ENCODE data around the gene TMEM62.
A peak's percentile ranks its signal among the peaks of the same experiment; 100 is the strongest.

TMEM62 gene

DNA sequence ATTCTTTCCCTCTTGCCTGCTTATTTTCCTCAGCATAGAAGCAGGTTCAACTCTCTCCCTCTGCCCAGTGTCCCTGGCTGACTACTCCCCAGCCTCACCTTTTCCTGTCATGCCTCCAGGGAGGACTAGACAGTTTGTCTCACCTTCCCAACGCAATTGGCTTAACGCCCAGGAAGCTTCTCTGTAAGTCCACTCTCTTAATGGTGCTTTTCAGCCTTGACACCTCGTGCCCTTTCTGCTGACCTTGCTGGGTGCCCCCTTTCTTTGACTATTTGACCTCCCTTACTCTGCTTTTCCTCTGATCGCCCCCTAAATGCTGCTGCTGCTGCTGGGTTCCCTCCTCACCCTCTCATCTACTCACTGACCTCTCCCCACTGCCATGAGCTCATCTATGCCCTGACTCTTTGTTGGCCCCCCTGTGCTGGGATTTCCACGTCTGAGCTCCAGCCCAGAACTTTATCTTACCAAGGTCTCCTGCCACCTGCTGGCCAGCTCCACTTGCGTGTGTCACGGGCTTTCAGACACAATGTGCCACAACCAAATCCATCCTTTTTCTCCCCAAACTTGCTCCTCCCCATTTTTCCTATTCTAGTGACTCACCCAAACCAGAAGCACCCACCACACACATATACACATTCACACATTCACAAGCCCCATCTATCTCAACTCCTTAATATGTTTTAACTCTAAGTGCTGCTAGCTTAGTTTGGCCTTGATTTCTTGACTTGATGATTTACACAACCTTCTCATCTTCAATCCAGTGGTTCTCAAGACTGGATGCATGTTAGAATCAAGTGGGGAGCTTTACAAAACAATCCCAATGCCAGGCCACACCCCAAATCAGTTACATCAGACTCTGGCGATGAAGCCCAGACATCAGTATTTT, 70.9 kb downstream of the TMEM62 start:
- FAIRE-seq (peak; percentile 78), DNase-seq (ENCODE audit: extremely low spot score, insufficient read length, low read depth) (no peak)

DNA sequence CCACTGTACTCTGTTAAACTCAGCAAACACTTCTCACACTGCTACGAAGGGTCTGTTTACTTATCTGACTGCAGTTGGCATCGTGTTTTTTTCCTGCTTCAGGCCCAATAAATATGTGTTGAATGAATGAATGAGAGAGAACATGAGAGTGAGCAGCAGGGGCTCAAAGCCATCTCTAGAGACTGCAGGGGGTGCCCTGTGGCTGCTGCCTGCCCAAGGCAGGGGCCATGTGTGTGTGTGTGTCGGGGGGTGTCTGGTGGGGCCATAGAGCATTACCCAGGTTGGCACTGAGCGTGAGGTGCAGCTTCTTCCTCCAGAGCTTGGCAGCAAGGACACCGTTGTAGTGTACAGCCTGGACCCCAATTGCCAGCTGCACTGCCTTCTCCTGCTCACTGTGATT, 72.7 kb downstream of the TMEM62 start:
- no peak for FAIRE-seq
- DNase-seq (ENCODE audit: extremely low spot score, insufficient read length, low read depth), result no peak

DNA sequence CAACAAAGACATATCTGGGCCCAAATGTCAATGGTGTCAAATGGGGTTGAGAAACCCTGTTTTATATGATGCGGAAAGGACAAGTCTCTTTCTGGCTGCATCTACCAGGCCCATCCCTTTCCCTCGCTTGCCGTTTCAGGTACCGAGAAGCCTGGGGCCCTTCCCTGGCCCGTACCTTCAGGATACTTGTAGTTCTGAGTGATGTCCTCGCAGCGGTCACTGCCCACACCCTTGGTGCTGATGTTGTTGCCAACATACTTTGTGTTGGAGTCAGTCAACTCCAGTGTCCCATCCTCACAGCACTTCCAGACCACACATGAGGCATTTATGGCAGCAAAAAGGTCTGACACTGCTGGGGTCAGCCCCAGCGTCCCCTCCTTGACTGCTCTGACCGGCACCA, 73.6 kb downstream of the TMEM62 start:
- FAIRE-seq, result no peak

DNA sequence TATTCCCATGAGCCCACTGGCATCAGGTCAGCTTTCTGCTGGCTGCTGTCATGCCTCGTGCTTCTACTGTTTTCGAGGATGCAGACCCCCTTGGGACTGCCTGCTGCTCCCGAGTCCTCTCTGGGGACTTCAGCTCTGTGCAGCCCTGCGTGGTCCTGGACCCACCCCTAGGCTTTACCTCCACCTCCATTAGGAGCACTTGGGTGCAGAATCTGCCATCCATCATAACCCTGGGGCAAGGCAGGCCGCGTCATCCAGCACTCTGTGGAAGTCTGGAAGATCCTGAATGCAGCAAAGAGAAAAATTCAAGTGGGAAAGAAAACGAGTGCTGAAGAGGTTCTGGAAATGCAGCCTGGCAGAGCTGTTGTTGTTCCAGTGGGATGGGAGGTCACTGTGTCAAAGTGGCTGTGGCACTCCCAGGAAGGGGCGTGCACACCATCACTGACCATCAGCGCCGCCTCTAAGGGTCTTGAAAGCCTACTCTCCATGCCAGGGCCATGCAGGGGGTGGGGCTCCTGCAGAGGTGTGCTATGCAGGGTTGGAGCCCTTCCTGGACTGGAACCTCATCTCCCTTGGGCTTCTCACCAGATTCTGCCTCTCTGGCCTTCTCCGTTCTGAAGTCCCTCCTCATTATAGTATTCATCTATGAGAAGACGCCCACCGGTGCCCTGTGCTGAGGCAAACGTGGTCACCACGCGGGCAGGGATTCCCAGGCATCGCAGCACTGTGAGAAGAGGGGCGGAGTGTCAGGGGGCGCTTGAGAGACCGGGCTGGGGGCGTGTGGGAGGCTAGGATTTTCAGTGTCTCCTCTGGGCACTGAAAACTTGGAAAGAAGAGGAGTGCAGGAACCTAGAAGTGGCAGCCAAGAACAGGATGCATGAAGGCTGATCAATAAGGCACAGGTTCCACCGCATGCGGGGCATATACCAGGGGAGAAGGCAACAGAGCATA, 74.9 kb downstream of the TMEM62 start:
- DNase-seq (ENCODE audit: extremely low spot score, insufficient read length, low read depth) (no peak), FAIRE-seq (no peak)

More for the DNA sequence above, 73.6 kb downstream of the TMEM62 start:
- no peak for DNase-seq (ENCODE audit: extremely low spot score, insufficient read length, low read depth)

DNA sequence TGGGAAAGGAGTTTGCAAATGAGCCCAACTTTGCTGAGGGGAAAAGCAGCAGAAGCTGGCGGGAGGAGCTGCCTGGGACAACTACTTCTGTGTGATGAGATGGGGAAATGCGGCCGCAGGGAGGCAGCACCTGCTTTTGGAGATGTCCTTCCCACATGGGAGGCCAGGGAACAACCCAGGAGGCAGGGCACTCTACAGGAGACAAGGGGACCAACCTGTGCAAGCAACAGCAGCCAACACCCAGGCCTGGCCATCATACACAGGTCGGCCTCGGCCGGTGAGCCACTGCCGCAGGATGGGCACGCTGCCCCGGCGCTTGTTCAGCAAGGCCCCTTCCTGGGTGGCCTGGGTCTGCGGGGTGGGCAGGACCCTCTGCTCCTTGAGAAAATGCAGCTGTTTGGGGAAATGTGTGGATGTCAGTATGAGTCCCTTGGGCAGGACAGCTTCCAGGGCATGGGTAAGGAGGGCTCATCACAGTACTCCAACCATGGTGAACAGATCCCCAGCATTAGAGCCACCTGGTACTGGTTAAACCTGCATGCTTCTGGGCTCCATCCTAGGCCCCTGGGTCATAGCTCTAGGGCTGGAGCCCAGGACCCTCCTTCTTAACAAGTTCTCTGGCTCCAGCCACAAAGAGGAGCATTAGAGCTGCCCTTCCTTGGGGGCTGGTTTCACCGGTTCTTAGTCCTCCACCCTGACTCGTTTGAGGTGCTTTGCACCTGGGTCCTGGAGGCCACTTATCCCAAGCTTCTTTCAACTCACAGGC, 75.9 kb downstream of the TMEM62 start:
- FAIRE-seq, result no peak
- DNase-seq (ENCODE audit: extremely low spot score, insufficient read length, low read depth), result no peak

DNA sequence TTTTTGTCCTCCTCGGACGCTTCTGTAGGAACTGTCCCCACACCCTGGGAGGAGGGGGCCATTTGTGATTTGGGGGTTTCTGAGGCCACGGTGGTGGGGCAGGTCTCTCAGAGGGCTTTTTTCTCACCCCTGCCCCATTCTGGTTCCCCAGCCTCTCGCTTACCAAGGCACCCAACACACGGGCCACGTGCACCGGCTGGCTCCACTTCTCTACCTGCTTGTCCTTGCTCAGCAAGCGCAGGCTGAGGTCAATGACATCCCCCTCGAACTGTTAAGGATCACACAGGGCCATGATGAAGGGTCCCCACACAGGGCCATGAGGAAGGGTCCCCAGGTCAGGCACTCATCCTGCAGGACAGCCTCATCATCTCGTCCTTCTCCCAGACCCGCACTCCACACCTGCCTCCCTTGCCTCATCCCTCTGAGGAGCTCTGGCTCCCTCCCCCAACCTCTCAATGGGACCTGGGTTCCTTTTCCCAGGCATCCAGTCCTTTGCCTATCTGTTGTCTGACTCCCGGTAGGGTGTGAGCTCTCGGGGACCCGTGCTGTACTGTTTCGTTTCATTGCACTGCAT, 76.9 kb downstream of the TMEM62 start:
- DNase-seq (ENCODE audit: extremely low spot score, insufficient read length, low read depth), result no peak
- FAIRE-seq, result no peak

DNA sequence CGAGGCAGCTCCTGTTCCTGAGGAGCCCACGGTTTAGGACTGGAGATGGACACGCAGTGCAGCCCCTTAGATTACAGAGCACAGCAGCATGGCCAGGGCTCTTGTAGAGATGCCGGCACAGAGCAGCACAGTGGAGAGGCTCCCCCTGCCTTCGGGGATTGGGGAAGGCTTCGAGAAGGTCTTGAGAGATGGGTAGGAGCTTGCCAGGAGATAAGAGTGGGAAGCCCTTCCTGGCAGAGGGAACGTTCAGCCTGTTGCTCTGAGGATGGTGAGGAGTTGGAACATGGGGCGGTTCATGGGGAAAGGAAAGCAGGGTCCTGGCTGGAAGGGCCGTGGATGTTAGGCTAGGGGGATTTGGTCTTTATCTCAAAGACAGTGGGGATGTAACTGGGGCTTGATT, 77.4 kb downstream of the TMEM62 start:
- FAIRE-seq (no peak), DNase-seq (ENCODE audit: extremely low spot score, insufficient read length, low read depth) (no peak)

DNA sequence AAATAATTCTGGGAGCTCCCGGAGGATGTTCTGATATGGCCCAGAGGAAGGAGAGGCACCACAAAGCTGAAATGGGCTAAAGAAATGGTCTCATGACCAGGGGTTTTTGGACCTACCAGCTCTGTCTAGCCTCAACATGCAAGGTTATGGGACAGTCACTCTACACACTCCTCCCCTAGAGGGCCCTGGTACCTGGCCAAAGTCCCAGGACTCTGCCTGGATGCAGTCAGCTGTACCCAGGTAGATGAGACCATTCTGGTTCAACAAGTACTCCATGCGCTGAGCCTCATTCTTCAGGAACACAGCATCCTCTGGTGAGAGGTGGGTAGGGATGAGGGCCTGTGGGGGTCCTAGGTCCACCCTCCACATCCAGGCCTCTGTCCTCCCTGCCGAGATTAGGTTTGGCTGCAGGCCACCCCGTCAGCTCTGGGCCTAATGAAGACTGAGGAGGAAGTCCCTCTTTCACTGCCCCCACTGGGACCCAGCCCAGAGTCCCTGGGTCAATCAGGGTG, 77.9 kb downstream of the TMEM62 start:
- FAIRE-seq (no peak), DNase-seq (ENCODE audit: extremely low spot score, insufficient read length, low read depth) (no peak)

DNA sequence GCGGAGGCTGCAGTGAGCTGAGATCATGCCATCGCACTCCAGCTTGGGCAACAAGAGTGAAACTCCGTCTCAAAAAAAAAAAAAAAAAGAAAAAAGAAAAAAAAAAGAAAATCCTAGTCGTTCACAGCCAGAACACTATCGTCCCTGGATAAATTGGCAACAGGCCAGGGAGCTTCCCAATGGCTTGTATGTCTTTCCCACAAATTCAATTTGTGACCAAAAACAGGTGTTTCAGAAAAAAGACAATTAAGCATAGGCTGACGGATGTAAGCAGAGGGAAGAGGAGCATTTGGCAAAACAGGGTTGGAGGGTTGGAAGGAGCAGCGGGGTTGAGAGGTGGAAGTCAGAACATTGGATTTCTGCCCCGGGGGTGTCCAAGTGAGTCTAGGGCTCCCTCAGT, 78.9 kb downstream of the TMEM62 start:
- FAIRE-seq (no peak), DNase-seq (ENCODE audit: extremely low spot score, insufficient read length, low read depth) (no peak)

DNA sequence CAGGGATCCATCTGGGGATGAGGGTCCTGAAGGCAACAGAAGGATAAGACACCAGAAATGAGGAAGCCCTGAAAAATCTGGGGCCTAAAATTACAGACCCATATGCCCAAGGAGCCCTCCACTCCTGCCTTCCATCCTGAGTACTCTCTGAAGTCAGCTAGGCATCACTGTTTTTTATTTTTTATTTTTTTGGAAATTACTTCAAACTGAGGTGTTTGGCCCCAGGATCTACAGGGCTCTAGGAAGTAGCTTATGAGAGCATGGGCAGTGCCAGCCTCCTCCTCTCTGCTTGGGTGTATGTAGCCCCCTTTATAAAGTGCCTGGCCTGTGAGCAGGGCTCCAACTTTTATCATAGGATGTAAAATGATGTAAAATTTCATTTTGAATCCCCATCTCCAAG, 79.6 kb downstream of the TMEM62 start:
- FAIRE-seq (no peak), DNase-seq (ENCODE audit: extremely low spot score, insufficient read length, low read depth) (no peak)

DNA sequence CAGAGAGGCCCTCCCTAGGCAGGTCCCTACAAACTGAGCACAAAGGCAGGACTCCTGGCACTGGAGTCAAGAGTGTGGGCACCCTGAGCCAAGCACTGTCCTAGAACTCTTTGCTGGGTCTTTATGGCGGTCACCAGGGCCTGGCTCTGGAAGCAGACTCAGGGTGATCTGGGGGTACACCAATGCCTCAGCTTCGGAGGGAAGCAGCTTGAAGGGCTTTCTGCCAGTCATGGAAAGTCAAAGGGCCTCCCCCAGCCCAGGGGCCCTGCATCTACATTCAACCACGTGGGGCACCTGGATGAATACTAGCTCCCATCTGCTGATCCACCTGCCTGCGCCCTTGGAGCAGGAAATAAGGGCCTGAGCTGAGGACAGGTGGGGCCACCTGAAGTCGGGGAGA, 80.1 kb downstream of the TMEM62 start:
- FAIRE-seq (no peak), DNase-seq (ENCODE audit: extremely low spot score, insufficient read length, low read depth) (no peak)

DNA sequence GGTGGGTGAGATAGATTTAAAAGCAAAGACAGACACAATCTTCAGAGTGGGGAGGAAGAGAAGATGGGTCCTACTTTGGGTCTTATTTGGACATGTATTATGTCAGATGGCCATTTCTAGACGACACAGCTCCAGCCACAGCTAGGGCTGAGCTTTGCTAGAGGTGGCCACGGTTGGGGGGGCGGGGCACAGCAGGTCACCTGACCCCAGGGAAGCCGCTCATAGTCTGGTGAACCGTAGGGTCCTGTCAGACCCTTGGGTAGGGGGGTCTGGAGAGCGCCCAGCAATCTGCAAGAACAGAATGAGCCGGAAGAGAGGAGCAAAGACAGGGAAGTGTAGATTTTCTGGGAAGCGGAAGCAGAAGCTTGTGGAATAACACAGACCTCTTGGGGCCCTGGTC, 80.8 kb downstream of the TMEM62 start:
- FAIRE-seq (no peak), DNase-seq (ENCODE audit: extremely low spot score, insufficient read length, low read depth) (no peak)

DNA sequence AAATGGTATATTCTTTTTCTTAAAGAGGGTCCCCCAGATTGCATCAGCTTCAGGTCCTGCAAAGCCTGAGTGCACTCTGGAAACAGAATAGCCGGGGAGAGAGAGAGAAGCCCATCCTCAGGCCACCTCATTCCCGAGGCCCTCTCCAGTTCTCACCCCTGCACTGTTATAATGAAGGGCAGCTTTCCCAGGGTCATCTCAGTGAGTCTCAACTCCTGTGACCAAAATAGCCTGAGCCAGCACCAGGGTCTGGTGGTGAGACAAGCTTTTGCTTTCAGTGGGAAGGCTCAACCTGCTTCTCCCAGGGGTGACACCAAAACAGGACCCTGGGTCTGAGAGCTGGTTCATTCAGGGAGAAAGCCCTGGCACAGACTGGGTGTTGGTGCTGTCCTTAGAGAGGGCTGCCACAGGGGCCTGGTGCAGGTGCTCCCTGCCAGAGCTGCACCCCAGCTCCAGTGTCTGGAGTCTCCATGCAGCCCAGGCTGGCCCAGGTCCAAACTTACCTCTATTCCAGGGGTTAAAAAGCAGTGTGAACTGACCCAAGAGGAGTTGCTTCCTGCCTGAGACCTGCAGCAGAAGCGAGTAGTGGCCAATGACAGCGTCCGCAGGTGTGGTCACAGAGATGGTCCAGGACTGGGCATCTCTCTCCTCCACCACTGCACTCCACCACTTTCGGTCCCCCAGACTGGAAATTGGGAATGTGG, 81.4 kb downstream of the TMEM62 start:
- no peak for DNase-seq (ENCODE audit: extremely low spot score, insufficient read length, low read depth)
- FAIRE-seq, result no peak

DNA sequence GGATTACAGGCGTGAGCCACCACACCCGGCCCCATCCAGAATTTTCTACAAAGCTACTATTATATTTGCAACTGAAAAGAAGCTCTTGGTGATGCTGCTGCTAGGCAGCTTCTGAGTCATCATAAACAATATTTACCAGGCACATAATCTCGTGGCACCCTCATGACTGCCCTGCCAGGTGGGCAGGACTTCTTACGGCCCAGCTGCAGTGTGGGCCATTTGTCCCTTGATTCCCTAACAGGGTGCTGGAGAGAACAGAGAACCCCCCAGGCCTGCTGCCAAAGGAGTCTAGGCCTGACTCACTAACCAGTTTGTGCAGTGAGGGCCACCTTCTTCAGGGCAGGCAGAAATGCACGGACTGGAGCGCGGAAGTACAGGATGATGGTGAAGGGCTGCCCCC, 82.6 kb downstream of the TMEM62 start:
- DNase-seq (ENCODE audit: extremely low spot score, insufficient read length, low read depth) (no peak), FAIRE-seq (no peak)

DNA sequence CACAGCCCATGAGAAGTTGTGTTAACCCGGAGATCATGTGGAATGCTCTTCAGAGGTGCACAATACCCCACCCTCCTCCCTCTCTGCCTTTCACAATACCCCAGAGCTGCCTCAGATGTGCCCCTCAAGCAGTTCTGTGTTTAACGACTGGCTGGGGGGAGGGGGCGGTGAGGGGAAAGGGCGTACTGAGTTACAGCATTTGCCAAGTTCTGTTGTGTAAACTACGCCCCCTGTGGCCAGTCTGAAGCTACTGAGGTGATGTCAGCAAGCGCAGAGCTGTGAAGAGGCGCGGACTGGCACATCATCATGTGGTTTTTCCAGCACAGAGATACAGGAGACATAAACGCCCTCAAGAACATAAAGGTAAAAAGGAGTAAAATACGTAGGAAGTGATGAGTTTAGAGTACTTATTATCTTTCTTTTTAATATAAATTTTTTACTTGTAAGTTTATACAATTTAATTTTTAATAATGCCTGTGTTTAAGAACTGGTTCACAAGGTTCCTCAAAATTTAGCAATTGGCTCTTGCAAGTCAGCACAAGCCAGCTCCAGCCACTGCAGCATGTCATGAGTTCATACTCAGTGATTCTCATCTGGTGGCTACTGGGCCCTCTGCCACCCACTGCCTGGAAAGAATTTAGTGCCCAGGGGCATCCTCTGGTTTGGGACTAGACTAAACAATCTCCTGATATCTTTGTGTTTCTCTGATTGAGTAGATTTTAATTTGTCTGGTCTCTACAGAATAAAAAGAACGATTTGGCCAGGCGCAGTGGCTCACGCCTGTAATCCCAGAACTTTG, 85.7 kb downstream of the TMEM62 start:
- no peak for DNase-seq (ENCODE audit: extremely low spot score, insufficient read length, low read depth)

DNA sequence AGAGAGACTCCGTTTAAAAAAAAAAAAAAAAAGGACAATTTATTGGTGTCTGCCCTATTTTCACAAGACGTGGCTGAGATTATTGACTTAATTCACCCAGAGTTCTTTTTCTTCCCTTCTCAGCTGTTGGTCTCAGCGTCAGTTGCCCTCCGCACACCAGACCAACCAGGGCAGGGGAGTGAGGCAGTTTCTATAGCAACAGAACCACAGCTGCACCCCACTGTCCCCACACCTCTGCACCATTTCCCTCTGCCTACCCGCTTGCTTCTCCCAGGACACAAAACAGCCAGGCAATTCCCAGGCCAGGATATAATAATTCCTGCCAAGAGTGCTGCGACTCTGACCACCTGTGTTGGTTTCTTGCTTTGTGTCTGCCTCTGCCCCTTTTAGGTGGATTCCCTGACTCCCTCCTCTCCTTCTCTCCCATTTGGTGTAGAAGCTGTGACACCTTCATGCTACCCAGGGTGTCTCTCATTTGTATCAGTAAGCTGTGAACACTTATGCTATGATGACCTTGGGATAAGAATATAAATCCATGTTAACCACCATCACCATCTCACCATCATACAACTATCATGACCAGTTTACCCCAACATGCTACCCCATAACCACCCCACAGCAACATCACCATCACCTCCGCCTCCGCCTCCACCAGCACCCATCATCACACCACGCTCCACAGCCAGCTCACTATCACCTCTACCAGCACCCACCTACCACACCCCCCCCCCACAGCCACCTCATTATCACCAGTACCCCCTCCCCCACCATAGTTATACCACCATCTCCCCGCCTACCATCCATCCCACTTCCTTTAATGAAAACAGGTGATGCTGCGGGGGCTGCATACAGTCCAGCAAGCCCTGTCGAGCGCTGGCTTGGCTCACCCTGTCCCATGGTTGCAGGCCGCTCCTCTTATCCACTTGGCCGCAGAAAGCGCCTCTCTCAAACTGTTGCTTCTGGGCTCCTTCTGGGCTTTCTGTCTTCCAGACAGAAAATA, 86.8 kb downstream of the TMEM62 start:
- DNase-seq (ENCODE audit: extremely low spot score, insufficient read length, low read depth) (no peak), FAIRE-seq (no peak)

More for the DNA sequence above, 85.7 kb downstream of the TMEM62 start:
- no peak for FAIRE-seq

DNA sequence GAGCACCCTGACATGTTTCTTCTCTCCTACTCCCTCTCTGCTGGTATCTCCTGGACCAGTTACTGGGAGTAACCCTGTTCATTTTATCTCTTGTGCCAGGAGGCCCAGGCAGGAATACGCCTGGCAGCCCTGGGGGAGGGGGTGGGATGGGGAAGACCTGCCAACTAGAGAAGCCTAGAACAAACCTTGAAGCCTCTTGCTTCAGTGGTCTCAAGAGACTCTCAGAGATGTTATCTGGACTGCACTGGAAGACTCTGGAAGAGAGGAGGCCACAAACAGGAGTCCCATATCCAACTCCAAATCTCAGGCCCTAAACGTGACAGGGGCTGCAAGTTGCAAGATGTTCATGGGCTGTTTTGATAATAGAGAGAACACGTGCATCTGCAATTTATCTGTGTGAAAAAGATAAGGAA, 87.6 kb downstream of the TMEM62 start, which contains the start of gene EPB42:
Gene EPB42, minus strand, starts transcription at position 28 of the 413 bp plus-strand sequence. CDS start 193 bp downstream, outside the sequence.
- DNase-seq (ENCODE audit: extremely low spot score, insufficient read length, low read depth) (no peak), FAIRE-seq (no peak)

All from GM18507 (cell line).